ENCODE measurements around the gene NPTX1. TPM values are rescaled to one million over a fixed set of nuclear protein-coding genes. Genes with fewer than 3 reads are reported as not detected.

The NPTX1 gene
- total and polyA plus RNA-seq, 2 of the 13 experiments (the other 11 are each of a cell fraction or from before 2014, with no cell fraction given): 0.01 TPM; not detected in 1

DNA sequence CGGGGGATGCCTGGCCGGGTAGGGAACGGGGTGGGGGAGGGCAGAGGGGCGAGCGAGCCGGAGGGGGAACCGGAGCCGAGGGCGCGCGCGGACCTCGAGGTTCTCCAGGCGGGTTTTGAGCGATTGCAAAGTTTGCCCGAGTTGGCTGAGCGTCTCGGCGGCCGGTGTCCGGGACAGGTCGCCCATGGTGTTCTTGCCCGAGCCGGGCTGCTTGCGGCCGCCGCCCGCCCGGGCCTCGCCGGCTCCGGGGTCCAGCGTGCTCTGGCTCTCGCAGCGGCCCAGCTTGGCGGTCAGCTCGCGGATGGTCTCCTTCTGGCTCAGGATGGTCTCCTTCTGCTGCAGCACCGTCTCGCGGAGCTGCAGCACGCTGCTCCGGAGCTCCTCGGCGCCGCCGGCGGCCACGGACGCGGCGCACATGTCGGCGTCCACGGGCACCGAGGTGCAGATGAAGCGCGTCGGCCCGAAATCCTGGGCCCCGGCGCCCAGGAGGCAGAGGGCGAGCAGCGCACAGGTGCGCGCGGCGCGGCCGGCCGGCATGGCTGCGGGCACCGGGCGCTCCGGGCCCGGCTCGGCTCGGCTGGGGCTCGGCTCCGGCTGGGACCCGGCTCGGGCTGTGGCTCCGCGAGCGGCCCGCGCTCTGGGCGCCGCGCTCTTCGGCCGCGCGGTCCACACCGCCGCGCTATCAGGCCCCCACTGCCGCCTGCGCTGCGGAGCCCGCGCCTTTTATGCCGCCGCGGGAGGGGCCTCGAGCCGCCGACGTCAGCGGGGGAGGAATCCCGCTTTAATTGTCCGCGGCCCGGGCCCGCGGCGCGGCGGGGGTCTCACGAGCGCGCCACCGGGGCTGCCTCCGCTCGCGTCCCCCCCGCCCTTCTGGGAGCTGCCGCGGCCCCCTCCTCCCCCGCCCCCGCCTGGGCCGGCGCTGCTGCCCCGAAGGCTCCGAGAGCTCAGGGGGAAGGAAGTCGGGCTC lies at the start of gene NPTX1 (continued):
- peak; percentile 26; the same call in 1 of the 2 replicates for TF ChIP-seq EZH2 (conservative IDR thresholded peaks at IDR 0.05; ENCODE audit: low read depth, low read length)
- TF ChIP-seq, protein P1, sequence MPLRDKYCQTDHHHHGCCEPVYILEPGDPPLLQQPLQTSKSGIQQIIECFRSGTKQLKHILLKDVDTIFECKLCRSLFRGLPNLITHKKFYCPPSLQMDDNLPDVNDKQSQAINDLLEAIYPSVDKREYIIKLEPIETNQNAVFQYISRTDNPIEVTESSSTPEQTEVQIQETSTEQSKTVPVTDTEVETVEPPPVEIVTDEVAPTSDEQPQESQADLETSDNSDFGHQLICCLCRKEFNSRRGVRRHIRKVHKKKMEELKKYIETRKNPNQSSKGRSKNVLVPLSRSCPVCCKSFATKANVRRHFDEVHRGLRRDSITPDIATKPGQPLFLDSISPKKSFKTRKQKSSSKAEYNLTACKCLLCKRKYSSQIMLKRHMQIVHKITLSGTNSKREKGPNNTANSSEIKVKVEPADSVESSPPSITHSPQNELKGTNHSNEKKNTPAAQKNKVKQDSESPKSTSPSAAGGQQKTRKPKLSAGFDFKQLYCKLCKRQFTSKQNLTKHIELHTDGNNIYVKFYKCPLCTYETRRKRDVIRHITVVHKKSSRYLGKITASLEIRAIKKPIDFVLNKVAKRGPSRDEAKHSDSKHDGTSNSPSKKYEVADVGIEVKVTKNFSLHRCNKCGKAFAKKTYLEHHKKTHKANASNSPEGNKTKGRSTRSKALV (CRISPR knock-in tag; IDR thresholded peaks at IDR 0.05): peak; percentile 39; the same call in 1 of the 2 replicates
- TF ChIP-seq SIX4 (CRISPR knock-in tag; IDR thresholded peaks at IDR 0.05): no peak
- peak; percentile 42; the same call in 1 of the 2 replicates for TF ChIP-seq ZNF768 (CRISPR knock-in tag; IDR thresholded peaks at IDR 0.05)
- TF ChIP-seq HNRNPK (IDR thresholded peaks at IDR 0.05; ENCODE audit: low read depth, low read length, poor library complexity, severe bottlenecking): peak; percentile 14
- TF ChIP-seq BHLHE40 (IDR thresholded peaks at IDR 0.05; ENCODE audit: low read length): no peak
- TF ChIP-seq, protein P2, sequence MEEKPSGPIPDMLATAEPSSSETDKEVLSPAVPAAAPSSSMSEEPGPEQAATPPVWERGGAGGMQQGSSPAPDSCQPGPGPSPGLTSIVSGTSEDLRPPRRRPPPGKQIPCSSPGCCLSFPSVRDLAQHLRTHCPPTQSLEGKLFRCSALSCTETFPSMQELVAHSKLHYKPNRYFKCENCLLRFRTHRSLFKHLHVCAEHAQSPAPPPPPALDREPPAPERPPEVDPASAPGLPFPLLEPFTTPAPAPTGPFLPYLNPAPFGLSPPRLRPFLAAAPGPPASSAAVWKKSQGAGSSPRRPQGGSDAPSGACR (CRISPR knock-in tag; IDR thresholded peaks at IDR 0.05): no peak
- TF ChIP-seq TRIM24 (CRISPR knock-in tag; IDR thresholded peaks at IDR 0.05): no peak
- TF ChIP-seq RNF2 (conservative IDR thresholded peaks at IDR 0.05; ENCODE audit: low read depth): peak; percentile 97
- TF ChIP-seq GZF1 (CRISPR knock-in tag; IDR thresholded peaks at IDR 0.05): no peak
- peak; percentile 40; the same call in 1 of the 2 replicates for TF ChIP-seq ZFY (CRISPR knock-in tag; IDR thresholded peaks at IDR 0.05)
- TF ChIP-seq PITX1 (CRISPR knock-in tag; IDR thresholded peaks at IDR 0.05): no peak
- no peak for TF ChIP-seq YY1 (IDR thresholded peaks at IDR 0.05; ENCODE audit: insufficient read depth, insufficient replicate concordance, low read depth, low read length)
- TF ChIP-seq SYNCRIP (IDR thresholded peaks at IDR 0.05; ENCODE audit: insufficient read depth, low read depth, low read length): no peak
- TF ChIP-seq BCL6 (CRISPR knock-in tag; IDR thresholded peaks at IDR 0.05): peak; percentile 65
- no peak for TF ChIP-seq ZNF777 (CRISPR knock-in tag; IDR thresholded peaks at IDR 0.05)
- TF ChIP-seq GABPB1 (CRISPR knock-in tag; IDR thresholded peaks at IDR 0.05): peak; percentile 15; the same call in 1 of the 2 replicates
- TF ChIP-seq CCDC6 (CRISPR knock-in tag; IDR thresholded peaks at IDR 0.05): no peak
- no peak for TF ChIP-seq KLF16 (CRISPR knock-in tag; IDR thresholded peaks at IDR 0.05)
- TF ChIP-seq MTF2 (CRISPR knock-in tag; IDR thresholded peaks at IDR 0.05; ENCODE audit: borderline replicate concordance): peak; percentile 58; the same call in 1 of the 2 replicates
- TF ChIP-seq, protein P3, sequence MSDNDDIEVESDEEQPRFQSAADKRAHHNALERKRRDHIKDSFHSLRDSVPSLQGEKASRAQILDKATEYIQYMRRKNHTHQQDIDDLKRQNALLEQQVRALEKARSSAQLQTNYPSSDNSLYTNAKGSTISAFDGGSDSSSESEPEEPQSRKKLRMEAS (IDR thresholded peaks at IDR 0.05): peak; percentile 35; the same call in 1 of the 2 replicates
- TF ChIP-seq, protein P4, sequence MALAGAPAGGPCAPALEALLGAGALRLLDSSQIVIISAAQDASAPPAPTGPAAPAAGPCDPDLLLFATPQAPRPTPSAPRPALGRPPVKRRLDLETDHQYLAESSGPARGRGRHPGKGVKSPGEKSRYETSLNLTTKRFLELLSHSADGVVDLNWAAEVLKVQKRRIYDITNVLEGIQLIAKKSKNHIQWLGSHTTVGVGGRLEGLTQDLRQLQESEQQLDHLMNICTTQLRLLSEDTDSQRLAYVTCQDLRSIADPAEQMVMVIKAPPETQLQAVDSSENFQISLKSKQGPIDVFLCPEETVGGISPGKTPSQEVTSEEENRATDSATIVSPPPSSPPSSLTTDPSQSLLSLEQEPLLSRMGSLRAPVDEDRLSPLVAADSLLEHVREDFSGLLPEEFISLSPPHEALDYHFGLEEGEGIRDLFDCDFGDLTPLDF (CRISPR knock-in tag; IDR thresholded peaks at IDR 0.05): no peak
- TF ChIP-seq ZNF639 (CRISPR knock-in tag; conservative IDR thresholded peaks at IDR 0.05): no peak
